Prostate gland (tissue), 2 donors: Measurements from ENCODE around the gene SPHK2. TPM values are rescaled to one million over a fixed set of nuclear protein-coding genes. Genes with fewer than 3 reads are reported as not detected.

Source experiments
- DNase-seq: peaks from one replicate; pipeline ENCODE4 v3.0.0-alpha.2; 2019; ENCODE audit warnings: low spot score
- H3K27ac ChIP-seq, 2 donors: fragments of 200-600 bp; sonication (generic); 2 replicates each; pipeline ENCODE4 v1.5.1; 2017 to 2019
- H3K27me3 ChIP-seq: fragments of 200-600 bp; sonication (generic); replicated peaks from 2 replicates; pipeline ENCODE4 v1.5.1; 2019; ENCODE audit not compliant: insufficient read depth
- H3K36me3 ChIP-seq, 2 donors: fragments of 200-600 bp; sonication (generic); 1 replicate in 1 of 2; 2 replicates in 1 of 2; pipeline versions ENCODE4 v1.5.1 to v1.8.1; 2017 to 2019
- H3K4me1 ChIP-seq: fragments of 200-600 bp; sonication (generic); replicated peaks from 2 replicates; pipeline ENCODE4 v1.5.1; 2019
- H3K4me3 ChIP-seq, 2 donors: fragments of 200-600 bp; sonication (generic); 2 replicates each; pipeline ENCODE4 v1.5.1; 2017 to 2019
- H3K9me3 ChIP-seq: fragments of 200-600 bp; sonication (generic); 2 replicates; pipeline ENCODE4 v1.5.1; 2017
- POLR2A ChIP-seq: fragments of 450-650 bp; IDR thresholded peaks from one replicate; pipeline ENCODE4 v1.6.1; 2016; ENCODE audit warnings: antibody characterized with exemption, mild to moderate bottlenecking
- POLR2AphosphoS5 ChIP-seq: sonication (generic); formaldehyde crosslinking; IDR thresholded peaks from one replicate; pipeline ENCODE4 v1.6.1; 2017; ENCODE audit warnings: antibody characterized with exemption
- WGBS: methylation state at CpG from one replicate; pipeline ENCODE4 v1.1.5; 2018; 5-methylcytosine and 5-hydroxymethylcytosine counted together
- intact Hi-C: fragments of 100-400 bp; cut with DNase I; formaldehyde crosslinking; loops from one replicate; pipeline ENCODE4 v1.14.2; 2022
- total RNA-seq, 2 donors: library from RNA; depleted of rRNA; stranded (reverse); fragments of >200 nt; gene quantifications; one replicate each; pipeline ENCODE4 v1.1.0, GENCODE V29; 2016
- TF ChIP-seq, protein P1 (sequence below), 4 experiments: fragments of 200-600 bp in 2 of 4; fragments of 450-650 bp in 2 of 4; sonication (generic) in 2 of 4; IDR thresholded peaks; 1 replicate in 3 of 4; 2 replicates in 1 of 4; pipeline ENCODE4 v1.5.1; 2016 to 2019; ENCODE audit warnings: antibody characterized with exemption in 4 of 4, mild to moderate bottlenecking in 2 of 4, moderate library complexity in 2 of 4

Gene SPHK2
- total RNA-seq, 2 donors from 2014 or later = 24.8 to 25.4 TPM

GRCh38 chr19:48616041-48616436 lies 3.3 kb upstream of the SPHK2 start:
- intact Hi-C loops = no loop called here
- H3K4me3 ChIP-seq = no peak overlapping the region
- H3K36me3 ChIP-seq = peaks cover 16 to 21% of the 10 kb centered on the region in 2 donors
- 80% methylated on average over 16 of the region's 16 CpGs for WGBS
- no peaks in the 10 kb centered on the region for H3K27me3 ChIP-seq
- peak overlapping the region in 1 of 2 donors; percentile 88 for H3K27ac ChIP-seq
- no peak for DNase-seq
- no peaks in the 10 kb centered on the region for H3K9me3 ChIP-seq
- H3K4me1 ChIP-seq = peaks cover 26% of the 10 kb centered on the region
- TF ChIP-seq, protein P1, sequence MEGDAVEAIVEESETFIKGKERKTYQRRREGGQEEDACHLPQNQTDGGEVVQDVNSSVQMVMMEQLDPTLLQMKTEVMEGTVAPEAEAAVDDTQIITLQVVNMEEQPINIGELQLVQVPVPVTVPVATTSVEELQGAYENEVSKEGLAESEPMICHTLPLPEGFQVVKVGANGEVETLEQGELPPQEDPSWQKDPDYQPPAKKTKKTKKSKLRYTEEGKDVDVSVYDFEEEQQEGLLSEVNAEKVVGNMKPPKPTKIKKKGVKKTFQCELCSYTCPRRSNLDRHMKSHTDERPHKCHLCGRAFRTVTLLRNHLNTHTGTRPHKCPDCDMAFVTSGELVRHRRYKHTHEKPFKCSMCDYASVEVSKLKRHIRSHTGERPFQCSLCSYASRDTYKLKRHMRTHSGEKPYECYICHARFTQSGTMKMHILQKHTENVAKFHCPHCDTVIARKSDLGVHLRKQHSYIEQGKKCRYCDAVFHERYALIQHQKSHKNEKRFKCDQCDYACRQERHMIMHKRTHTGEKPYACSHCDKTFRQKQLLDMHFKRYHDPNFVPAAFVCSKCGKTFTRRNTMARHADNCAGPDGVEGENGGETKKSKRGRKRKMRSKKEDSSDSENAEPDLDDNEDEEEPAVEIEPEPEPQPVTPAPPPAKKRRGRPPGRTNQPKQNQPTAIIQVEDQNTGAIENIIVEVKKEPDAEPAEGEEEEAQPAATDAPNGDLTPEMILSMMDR (IDR thresholded peaks at IDR 0.05) = no peak
- TF ChIP-seq POLR2AphosphoS5 = no peak
- TF ChIP-seq POLR2A = no peak

GRCh38 chr19:48616491-48617056 lies 2.7 kb upstream of the SPHK2 start:
- intact Hi-C loops = no loop called here
- peak overlapping the region; percentile 88 for H3K27ac ChIP-seq
- H3K9me3 ChIP-seq = no peaks in the 10 kb centered on the region
- 65% methylated on average over 12 of the region's 12 CpGs for WGBS
- H3K4me1 ChIP-seq = peaks cover 26% of the 10 kb centered on the region
- no peak for DNase-seq
- H3K27me3 ChIP-seq = no peaks in the 10 kb centered on the region
- H3K36me3 ChIP-seq = peaks cover 16 to 21% of the 10 kb centered on the region in 2 donors
- peak overlapping the region; percentile 83 to 89 for H3K4me3 ChIP-seq
- TF ChIP-seq POLR2AphosphoS5 (no peak), POLR2A (no peak)
- TF ChIP-seq, protein P1 (IDR thresholded peaks at IDR 0.05) = no peak

- intact Hi-C loops = no loop called here
- H3K27ac ChIP-seq = peak overlapping the region; percentile 88
- H3K36me3 ChIP-seq = peaks cover 16 to 21% of the 10 kb centered on the region in 2 donors
- DNase-seq = peak; percentile 55
- H3K27me3 ChIP-seq = no peaks in the 10 kb centered on the region
- peaks cover 26% of the 10 kb centered on the region for H3K4me1 ChIP-seq
- peak overlapping the region; percentile 83 to 89 for H3K4me3 ChIP-seq
- TF ChIP-seq, protein P1 (IDR thresholded peaks at IDR 0.05) = peak in 1 of 4 experiments; percentile 14
- TF ChIP-seq POLR2AphosphoS5 (peak; percentile 53), POLR2A (no peak)
- 37% methylated on average over 18 of the region's 18 CpGs for WGBS
- no peaks in the 10 kb centered on the region for H3K9me3 ChIP-seq
These were observed 2.0 kb upstream of the SPHK2 start for GRCh38 chr19:48617146-48617937.

DNA sequence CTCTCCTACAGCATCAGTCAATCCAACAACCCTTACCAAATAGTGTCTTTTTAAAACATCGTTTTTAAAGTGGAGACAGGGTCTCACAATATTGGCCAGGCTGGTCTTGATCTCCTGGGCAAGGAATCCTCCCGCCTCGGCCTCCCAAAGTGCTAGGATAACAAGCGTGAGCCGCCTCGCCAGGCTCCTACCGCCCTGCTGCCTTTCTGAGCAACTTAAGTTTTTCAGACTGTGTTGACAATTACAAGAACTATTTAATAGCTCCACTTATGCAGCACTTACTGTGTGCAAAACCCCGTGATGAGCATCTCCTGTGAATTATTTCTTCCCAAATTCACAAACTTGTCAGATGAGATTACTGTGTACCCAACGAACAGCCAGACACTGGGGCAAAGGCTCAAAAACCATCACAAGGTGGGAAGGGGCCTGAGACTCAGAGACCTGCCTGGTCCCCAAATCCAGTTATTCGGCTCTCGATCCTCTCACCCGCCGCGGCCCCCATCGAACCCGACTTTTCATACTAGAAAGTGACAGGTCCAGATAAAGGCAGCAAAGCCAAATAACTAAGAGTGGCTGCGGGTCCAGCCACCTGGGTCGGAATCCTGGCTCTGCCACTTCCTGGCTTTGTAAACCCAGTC lies 909 bp upstream of the SPHK2 start:
- intact Hi-C loops = no loop called here
- peak overlapping the region; percentile 83 to 89 for H3K4me3 ChIP-seq
- peaks cover 16 to 21% of the 10 kb centered on the region in 2 donors for H3K36me3 ChIP-seq
- no peak for DNase-seq
- no peaks in the 10 kb centered on the region for H3K27me3 ChIP-seq
- TF ChIP-seq POLR2A = no peak
- TF ChIP-seq, protein P1 (IDR thresholded peaks at IDR 0.05) = no peak
- peak overlapping the region; percentile 88 for H3K27ac ChIP-seq
- peaks cover 26% of the 10 kb centered on the region for H3K4me1 ChIP-seq
- H3K9me3 ChIP-seq = no peaks in the 10 kb centered on the region
- WGBS = 2% methylated on average over 18 of the region's 18 CpGs
